Chondrocyte (in vitro differentiated cells): ENCODE results near the gene SERPINA9. TPM values are rescaled to one million over a fixed set of nuclear protein-coding genes. Genes with fewer than 3 reads are reported as not detected.

Experiments
- DNase-seq: peaks from one replicate; pipeline ENCODE4 v3.0.0; 2021; ENCODE audit warnings: mixed read lengths, low spot score
- H3K27ac Mint-ChIP-seq: one replicate; pipeline ENCODE4 v1.8.0; 2021; ENCODE audit warnings: mild to moderate bottlenecking, moderate library complexity, mixed read lengths; ENCODE audit not compliant: unreplicated experiment
- H3K27me3 Mint-ChIP-seq: 2 replicates; pipeline ENCODE4 v1.8.0; 2021; ENCODE audit warnings: low read depth, mixed read lengths
- H3K36me3 Mint-ChIP-seq: 2 replicates; pipeline ENCODE4 v1.8.0; 2021; ENCODE audit warnings: low read depth, mixed read lengths
- H3K4me1 Mint-ChIP-seq: 2 replicates; pipeline ENCODE4 v1.8.0; 2021; ENCODE audit warnings: low read depth, mild to moderate bottlenecking, mixed read lengths
- H3K4me3 Mint-ChIP-seq: one replicate; pipeline ENCODE4 v1.8.0; 2021; ENCODE audit warnings: mild to moderate bottlenecking, moderate library complexity, mixed read lengths; ENCODE audit not compliant: unreplicated experiment
- H3K9me3 Mint-ChIP-seq: 2 replicates; pipeline ENCODE4 v1.8.0; 2021; ENCODE audit warnings: low read depth, mixed read lengths
- CTCF ChIP-seq: fragments of 200-600 bp; sonication (generic); IDR thresholded peaks from 2 replicates; pipeline ENCODE4 v1.5.0; 2021; ENCODE audit warnings: antibody characterized with exemption, mild to moderate bottlenecking, moderate library complexity
- total RNA-seq: library from RNA; stranded (reverse); gene quantifications from 3 replicates; pipeline ENCODE4 v1.2.1, GENCODE V29; 2021

Gene SERPINA9
- total RNA-seq, 1 donor from 2014 or later: not detected

GRCh38 chr14:94466706-94467370 is 9.2 kb downstream of the SERPINA9 start:
- no peak overlapping the region for H3K4me3 Mint-ChIP-seq
- H3K27me3 Mint-ChIP-seq: peaks cover 24% of the 10 kb centered on the region

GRCh38 chr14:94465042-94465441 is 11.0 kb downstream of the SERPINA9 start:
- H3K36me3 Mint-ChIP-seq: no peaks in the 10 kb centered on the region

More at GRCh38 chr14:94466706-94467370, 9.2 kb downstream of the SERPINA9 start:
- no peak for TF ChIP-seq CTCF
- no peak for DNase-seq
- Mint-ChIP-seq H3K9me3 (no peaks in the 10 kb centered on the region), H3K36me3 (no peaks in the 10 kb centered on the region), H3K4me1 (peaks cover 8% of the 10 kb centered on the region), H3K27ac (no peak overlapping the region)

DNA sequence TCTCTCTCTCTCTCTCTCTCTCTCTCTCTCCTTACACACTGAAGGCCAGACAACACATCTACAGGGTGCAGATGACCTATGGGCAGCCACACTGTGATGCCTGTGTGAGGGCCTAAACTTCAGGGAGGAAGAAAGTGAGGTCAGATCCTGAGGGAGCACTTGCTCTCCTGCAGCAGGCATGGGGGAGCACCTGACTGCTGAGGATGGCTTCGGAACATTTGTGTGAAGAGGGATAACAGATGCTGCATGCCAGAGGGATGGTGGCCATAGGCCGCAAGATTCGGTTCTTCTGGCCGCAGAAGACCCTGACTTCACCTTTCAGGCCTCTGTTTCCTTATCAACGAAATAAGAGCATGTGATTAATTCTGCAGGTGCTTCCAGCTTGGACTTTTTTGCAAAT is 11.7 kb downstream of the SERPINA9 start:
- Mint-ChIP-seq H3K27ac (no peak overlapping the region), H3K36me3 (no peaks in the 10 kb centered on the region), H3K4me1 (peaks cover 10% of the 10 kb centered on the region), H3K27me3 (peaks cover 20% of the 10 kb centered on the region), H3K4me3 (no peak overlapping the region), H3K9me3 (no peaks in the 10 kb centered on the region)
- no peak for DNase-seq
- TF ChIP-seq CTCF: no peak

More at GRCh38 chr14:94465042-94465441, 11.0 kb downstream of the SERPINA9 start:
- H3K9me3 Mint-ChIP-seq: no peaks in the 10 kb centered on the region
- H3K4me1 Mint-ChIP-seq: peaks cover 8% of the 10 kb centered on the region
- no peak for TF ChIP-seq CTCF
- H3K4me3 Mint-ChIP-seq: no peak overlapping the region
- no peak for DNase-seq
- no peak overlapping the region for H3K27ac Mint-ChIP-seq
- peaks cover 20% of the 10 kb centered on the region for H3K27me3 Mint-ChIP-seq

GRCh38 chr14:94462763-94463572 is 13.0 kb downstream of the SERPINA9 start:
- Mint-ChIP-seq H3K4me1 (peaks cover 22% of the 10 kb centered on the region), H3K4me3 (no peak overlapping the region), H3K27ac (no peak overlapping the region), H3K9me3 (peaks cover 3% of the 10 kb centered on the region), H3K36me3 (no peaks in the 10 kb centered on the region), H3K27me3 (peaks cover 17% of the 10 kb centered on the region)
- no peak for DNase-seq
- TF ChIP-seq CTCF: no peak

- Mint-ChIP-seq H3K9me3 (peaks cover 9% of the 10 kb centered on the region), H3K4me1 (peaks cover 22% of the 10 kb centered on the region), H3K27ac (no peak overlapping the region), H3K36me3 (no peaks in the 10 kb centered on the region), H3K4me3 (no peak overlapping the region), H3K27me3 (peaks cover 18% of the 10 kb centered on the region)
- no peak for DNase-seq
- TF ChIP-seq CTCF: no peak
Observed at GRCh38 chr14:94462219-94462551, 13.8 kb downstream of the SERPINA9 start.
